Inferior parietal cortex (tissue), 1 donor: Measurements from ENCODE around the gene ALG6.
"Not testable (repeated sequence)": the region's sequence is repeated elsewhere in the genome, so short reads cannot be mapped to it uniquely, and the experiment has no call there.

ENCODE experiments used
- DNase-seq: peaks from one replicate; pipeline ENCODE4 v3.0.0-alpha.2; 2016; ENCODE audit errors: extremely low spot score

ALG6 gene

GRCh38 chr1:63328122-63328521, 39.3 kb upstream of the ALG6 start:
- DNase-seq = no peak

- DNase-seq = no peak
These were observed 38.6 kb upstream of the ALG6 start for GRCh38 chr1:63328781-63329180.

GRCh38 chr1:63329621-63330330, 37.7 kb upstream of the ALG6 start:
- no peak for DNase-seq

GRCh38 chr1:63330331-63330916, 37.0 kb upstream of the ALG6 start:
- DNase-seq = no peak

GRCh38 chr1:63342402-63342801, 25.0 kb upstream of the ALG6 start:
- DNase-seq = no peak

- no peak for DNase-seq
These were observed 23.5 kb upstream of the ALG6 start for GRCh38 chr1:63343922-63344321.

GRCh38 chr1:63350320-63350719, 17.1 kb upstream of the ALG6 start:
- DNase-seq = no peak

GRCh38 chr1:63352736-63353135, 14.7 kb upstream of the ALG6 start:
- DNase-seq = no peak

GRCh38 chr1:63356234-63356633, 11.2 kb upstream of the ALG6 start:
- DNase-seq = not testable (repeated sequence)

- no peak for DNase-seq
These were observed 7.9 kb upstream of the ALG6 start for GRCh38 chr1:63359561-63359960.

- no peak for DNase-seq
These were observed 5.4 kb upstream of the ALG6 start for GRCh38 chr1:63362073-63362472.

GRCh38 chr1:63362578-63362977, 4.8 kb upstream of the ALG6 start:
- no peak for DNase-seq

- no peak for DNase-seq
These were observed 4.4 kb upstream of the ALG6 start for GRCh38 chr1:63363014-63363413.

GRCh38 chr1:63366908-63367214, 566 bp upstream of the ALG6 start:
- DNase-seq = no peak

- DNase-seq = no peak
These were observed 704 bp downstream of the ALG6 start for GRCh38 chr1:63368131-63368530.

GRCh38 chr1:63379583-63379982, 12.2 kb downstream of the ALG6 start:
- DNase-seq = no peak

- DNase-seq = no peak
These were observed 14.3 kb downstream of the ALG6 start for GRCh38 chr1:63381741-63382140.

- DNase-seq = no peak
These were observed 34.5 kb downstream of the ALG6 start for GRCh38 chr1:63401945-63402344.

GRCh38 chr1:63403386-63403785, 36.0 kb downstream of the ALG6 start:
- DNase-seq = no peak

GRCh38 chr1:63405021-63405420, 37.6 kb downstream of the ALG6 start:
- no peak for DNase-seq

- no peak for DNase-seq
These were observed 38.6 kb downstream of the ALG6 start for GRCh38 chr1:63405987-63406386.

GRCh38 chr1:63407002-63407401, 39.6 kb downstream of the ALG6 start:
- DNase-seq = no peak

- no peak for DNase-seq
These were observed 40.9 kb downstream of the ALG6 start for GRCh38 chr1:63408331-63408730.

GRCh38 chr1:63411066-63411465, 43.6 kb downstream of the ALG6 start:
- DNase-seq = no peak
